Activated naive CD4-positive, alpha-beta T cell treated with anti-CD3 and anti-CD28 coated beads, Interleukin-2, amount 50 U/mL, for 16 hours (primary cell): ENCODE measurements around the gene CHD9NB.
"Not testable (repeated sequence)": the region's sequence is repeated elsewhere in the genome, so short reads cannot be mapped to it uniquely, and the experiment has no call there.

ENCODE experiments used
- DNase-seq: peaks from one replicate; pipeline ENCODE4 v3.0.0-alpha.2; 2020

The CHD9NB gene

DNA sequence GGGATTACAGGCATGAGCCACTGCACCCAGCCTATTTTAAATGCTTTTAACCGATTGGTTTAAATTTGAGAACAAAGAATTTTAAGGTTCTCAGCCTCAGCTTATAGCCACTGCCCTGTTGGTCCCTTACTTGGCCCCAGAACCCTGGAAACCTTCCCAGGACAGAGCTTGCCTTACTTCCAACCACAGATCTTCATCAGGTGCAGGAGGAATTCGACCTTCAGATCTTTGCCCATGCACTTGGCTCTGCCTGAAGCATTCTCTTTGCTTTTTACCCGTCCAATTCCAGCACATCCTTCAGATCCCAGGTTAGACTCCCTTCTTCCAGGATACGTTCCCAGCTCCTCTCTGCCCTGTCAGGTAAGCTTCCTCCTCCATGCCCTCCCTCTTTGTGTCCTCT lies 29.8 kb upstream of the CHD9NB start:
- DNase-seq: no peak

DNA sequence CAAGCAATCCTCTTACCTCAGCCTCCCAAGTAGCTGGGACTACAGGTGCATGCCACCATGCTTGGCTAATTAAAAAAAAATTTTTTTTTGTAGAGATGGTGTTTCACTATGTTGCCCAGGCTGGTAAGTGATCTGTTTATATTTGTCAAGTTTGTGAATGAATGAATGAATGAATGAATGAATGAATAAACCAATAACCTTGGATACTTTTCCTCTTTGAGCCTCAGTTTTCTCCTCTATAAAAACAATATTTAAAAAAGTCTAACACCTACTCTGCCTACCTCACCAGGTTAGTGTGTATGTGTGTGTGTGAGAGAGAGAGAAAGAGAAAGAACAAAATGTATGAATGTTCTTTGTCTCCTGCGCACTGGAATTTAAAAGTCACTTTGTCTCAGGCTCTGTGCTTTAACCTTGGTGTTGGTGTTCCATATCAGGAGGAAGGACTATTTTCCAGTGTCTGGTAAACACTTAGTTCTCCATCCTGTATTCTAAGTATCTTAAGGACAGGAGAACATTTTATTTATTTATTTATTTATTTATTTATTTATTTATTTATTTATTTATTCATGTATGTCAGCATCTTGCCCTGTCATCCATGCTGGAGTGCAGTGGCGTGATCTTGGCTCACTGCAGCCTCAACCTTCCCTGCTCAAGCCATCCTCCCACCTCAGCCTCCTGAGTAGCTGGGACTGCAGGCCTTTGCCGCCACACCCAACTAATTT lies 29.1 kb upstream of the CHD9NB start:
- DNase-seq: no peak

DNA sequence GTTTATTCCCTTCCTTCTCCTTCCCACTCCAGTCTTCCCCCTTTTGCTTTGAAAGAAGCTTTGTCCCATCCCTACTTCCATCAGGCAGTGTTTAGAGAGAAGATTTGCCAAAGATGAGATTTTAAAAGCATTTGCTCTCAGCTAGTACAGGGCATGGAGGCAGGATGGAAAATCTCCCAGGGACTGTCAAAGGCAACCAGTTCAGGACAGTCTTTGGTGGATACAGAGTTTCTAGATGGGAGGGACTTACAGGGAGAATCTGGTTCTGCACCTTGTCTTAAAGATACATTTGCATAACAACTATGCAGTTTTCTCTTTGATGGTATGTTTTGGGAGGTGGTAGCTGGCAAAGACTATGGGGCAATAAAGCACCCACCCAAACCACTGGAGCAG lies 28.3 kb upstream of the CHD9NB start:
- DNase-seq: no peak

DNA sequence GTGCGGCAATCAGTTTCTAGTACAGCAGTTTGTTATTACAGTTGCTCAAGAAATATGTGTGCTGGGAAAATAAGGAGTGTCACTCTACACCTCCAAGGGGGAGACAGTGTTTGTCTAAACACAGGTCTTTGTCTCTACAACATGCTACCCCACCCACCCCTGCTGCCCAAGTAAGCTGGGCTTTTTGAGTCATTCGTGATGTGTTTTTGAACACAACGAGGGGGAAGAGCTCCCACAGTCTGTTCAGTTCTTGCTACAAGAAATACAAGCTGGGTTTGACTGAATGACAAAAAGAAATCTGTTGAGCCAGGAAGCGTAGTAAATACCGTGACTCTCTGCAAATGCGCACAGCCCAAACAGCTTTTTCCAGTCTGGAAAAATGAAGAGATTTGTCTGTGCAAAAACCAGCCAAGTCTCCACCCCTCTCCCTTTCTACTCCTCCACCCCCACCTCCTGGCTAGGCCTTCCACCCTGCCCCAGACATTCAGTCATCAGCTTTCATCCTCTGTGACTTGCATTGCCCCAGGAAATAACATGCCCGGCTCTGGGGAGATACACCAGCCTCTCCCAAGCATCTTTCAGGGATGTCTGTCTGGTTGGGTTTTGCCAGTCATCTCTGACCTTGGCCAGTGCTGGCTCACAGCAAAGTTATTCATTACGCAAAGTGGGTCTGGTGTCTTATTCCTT lies 27.8 kb upstream of the CHD9NB start:
- no peak for DNase-seq

DNA sequence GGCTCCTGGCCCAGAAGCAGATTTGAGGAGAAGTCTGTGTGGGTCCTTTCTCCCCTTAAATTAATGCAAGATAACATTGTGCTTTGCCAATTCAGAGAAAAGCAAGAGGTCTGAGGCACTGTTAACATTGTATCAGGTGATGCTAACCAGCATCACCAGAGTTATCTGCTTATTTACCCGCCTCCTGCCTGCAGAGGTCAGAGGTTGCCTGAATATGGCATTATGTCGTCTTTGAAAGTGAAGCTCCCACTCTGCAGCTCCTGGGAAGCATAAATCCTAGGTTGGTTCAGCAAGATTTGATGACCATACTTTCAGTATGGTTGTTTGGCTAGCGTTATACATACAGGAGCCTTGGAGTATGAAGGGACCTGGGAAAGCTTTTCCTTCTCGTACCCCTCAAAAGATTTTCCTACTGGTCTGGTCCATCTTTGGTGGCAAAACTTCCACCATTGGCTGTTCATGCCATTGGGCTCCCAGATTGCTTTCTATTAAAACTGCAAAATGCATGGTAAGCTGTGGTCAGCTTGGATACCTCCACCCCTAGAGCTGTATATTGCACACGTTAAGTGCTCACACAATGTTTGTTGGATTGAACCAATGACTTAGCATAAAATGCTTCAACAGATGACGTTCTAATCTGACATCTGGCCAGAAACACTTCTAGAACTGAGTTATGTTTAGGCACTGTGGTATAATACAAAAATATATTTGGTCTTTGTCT lies 26.2 kb upstream of the CHD9NB start:
- no peak for DNase-seq

DNA sequence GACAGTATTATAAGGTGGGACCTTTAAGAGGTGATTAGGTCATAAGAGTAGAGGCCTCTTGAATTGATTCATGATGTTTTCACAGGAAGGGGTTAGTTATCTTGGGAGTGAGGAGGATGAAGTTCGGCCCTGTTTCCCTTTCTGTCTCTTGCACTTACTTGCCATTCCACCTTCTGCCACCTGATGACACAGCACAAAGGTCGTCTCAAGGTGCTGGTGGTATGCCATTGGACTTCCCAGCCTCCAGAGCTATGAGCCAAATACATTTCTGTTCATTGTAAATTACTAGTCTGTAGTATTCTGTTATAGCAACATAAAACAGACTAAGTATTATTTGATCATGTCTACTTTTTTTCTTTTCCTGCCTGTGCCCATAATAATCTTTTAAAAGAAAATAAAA lies 25.6 kb upstream of the CHD9NB start:
- DNase-seq: no peak

DNA sequence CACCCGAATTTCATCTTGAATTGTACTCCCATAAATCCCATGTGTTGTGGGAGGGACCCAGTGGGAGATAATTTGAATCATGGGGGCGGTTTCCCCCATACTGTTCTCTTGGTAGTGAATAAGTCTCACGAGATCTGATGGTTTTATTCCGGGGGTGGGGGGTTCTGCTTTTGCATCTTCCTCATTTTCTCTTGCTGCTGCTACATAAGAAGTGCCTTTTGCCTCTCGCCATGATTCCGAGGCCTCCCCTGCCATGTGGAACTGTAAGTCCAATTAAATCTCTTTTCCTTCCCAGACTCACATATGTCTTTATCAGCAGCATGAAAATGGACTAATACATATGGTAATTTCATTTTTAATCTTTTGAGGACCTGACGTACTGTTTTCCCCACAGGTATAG lies 22.8 kb upstream of the CHD9NB start:
- not testable (repeated sequence) for DNase-seq

DNA sequence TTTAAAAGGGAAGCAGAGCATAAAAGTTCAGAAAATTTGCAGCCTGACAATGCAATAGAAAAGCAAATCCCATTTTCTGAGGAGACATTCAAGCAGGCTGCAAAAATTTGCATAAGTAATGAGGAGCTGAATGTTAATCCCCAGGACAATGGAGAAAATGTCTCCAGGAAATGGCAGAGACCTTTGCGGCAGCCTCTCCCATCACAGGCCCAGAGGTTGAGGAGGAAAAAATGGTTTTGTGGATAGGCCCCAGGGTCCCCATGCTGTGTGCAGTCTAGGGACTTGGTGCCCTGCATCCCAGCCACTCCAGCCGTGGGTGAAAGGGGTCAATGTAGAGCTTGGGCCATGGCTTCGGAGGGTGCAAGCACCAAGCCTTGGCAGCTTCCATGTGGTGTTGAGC lies 21.6 kb upstream of the CHD9NB start:
- not testable (repeated sequence) for DNase-seq

DNA sequence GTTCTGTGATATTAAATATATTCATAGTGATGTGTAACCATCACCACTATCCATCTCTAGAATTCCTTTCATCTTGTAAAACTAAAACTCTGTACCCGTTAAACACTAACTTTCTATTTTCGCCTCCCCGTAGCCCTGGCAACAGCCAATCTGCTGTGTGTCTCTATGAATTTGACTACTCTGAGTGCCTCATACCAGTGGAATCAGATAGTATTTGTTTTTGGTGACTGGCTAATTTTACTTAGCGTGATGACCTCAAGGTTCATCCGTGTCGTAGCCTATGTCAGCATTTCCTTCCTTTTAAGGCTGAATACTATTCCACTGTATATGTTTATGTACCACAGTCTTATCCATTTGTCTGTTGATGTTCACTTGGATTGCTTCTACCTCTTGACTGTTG lies 20.3 kb upstream of the CHD9NB start:
- DNase-seq: no peak

DNA sequence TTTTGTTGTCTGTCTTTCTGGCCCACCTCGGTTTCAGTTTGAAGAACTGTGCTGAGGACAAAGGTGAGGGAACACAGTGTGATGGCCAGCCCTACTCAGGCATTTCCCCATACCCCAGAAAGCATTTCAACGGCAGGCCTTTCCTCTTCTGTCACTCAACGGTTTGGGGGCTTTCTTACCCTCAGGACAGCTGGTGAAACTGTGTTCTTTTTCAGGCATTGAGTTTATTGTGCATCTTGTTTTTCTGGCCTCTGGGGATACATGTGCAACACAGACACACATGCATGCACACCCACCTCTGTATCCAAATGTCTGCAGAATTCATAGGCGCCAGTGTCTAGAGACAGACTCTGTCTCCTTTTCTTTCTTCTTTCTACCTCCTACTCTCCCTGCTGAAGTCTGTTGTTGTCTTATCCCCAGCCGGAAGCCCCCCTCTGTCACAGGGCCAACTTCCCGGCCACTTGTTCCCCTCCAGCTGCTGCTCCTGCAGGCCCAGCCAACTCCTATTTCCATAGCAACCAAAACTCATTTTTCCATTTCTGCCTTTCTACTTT lies 19.1 kb upstream of the CHD9NB start:
- DNase-seq: no peak

DNA sequence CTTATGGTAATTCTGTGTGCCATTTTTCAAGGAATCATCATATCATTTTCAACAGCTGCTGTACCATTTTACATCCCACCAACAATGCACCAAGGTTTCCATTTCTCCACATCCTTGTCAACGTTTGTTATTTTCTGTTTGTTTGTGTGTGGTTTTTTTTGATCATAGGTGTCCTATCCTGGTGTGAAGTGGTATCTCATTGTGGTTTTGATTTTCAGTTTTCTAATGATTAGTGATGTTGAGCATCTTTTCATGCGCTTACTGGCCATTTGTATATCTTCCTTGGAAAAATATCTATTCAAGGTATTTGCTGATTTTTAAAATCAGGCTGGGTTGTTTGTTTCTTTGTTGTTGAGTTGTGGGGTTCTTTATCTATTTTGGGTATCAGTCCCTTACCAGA lies 17.1 kb upstream of the CHD9NB start:
- no peak for DNase-seq

DNA sequence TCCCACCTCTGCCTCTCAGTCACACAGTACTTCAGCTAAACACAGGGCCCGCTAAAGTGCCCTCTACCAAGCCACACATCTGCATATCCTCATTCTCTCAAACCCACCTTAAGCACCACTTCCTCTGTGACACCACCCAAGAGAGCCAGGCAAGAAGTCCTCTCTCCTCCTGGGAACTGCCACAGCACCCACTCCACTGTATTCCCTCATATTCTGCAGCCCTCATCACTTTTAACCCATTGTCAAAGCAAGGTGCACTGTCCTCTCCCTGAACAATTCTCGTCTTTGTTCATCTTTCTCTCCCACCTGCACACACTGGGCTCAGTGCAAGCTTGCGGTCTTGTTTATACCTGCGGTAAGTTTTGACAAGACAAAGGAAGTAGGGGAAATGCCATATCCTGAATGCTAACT lies 15.7 kb upstream of the CHD9NB start:
- DNase-seq: no peak

DNA sequence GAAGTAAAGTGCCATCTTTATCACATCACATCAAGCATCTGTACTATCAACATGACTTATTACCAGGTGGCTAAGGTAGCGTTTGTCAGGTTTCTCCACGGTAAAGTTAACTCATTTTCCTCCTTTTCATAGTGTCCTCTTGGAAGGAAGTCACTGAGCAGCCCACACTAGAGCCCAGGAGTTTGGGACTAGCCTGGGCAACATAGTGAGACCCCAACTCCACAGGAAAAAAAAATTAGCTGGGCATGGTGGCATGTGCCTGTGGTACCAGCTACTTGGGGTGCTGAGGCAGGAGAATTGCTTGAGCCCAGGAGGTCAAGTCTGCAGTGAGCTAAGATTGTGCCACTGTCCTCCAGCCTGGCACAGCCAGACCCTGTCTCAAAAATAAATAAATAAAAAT lies 15.0 kb upstream of the CHD9NB start:
- no peak for DNase-seq

DNA sequence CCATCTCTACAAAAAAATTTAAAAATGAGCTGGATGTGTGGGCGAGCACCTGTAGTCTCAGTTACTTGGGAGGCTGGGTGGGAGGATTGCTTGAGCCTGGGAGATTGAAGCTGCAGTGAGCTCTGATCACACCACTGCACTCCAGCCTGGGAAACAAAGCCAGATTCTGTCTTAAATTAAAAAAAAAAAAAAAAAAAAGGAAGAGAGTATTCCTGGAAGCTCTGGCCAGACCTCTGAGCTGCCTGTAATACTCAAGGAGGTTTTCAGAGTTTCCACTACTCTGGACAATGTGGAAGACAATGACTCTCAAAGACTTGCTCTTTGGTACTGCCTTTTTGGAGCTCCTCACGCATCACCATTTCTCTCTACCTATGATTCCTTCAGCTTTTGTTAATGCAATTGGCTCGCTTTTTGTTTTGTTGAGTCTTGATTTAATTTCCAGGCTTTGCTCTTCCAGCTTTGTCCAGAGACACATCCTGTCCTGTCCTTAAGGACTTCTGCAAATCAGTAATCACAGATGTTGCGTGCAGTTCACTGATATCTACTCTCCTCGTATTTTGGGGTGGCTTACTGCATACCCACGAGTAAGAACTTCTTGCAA lies 12.9 kb upstream of the CHD9NB start:
- no peak for DNase-seq

DNA sequence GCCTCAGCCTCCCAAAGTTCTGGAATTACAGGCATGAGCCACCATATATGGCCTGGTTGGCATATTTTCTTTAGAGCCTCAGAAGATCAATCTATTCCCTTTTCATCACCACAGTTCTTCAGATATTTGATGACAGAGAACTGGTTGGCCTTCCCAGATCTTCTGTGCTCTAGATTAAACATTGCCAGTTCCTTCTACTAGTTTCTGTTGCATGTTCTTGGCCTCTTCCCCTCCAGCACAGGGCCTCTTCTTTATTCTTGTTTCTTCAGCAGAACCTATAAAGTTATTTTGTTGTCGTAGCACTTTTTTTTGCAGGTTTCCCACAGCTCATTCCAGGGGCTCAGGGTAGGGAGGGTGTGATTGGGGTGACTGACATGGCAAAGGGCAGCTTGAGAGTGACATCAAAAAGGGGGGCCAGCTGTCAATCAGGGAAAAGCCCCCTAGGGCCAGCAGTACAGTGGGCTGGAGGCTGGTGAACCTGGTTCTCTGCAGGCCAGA lies 11.4 kb upstream of the CHD9NB start:
- DNase-seq: no peak

DNA sequence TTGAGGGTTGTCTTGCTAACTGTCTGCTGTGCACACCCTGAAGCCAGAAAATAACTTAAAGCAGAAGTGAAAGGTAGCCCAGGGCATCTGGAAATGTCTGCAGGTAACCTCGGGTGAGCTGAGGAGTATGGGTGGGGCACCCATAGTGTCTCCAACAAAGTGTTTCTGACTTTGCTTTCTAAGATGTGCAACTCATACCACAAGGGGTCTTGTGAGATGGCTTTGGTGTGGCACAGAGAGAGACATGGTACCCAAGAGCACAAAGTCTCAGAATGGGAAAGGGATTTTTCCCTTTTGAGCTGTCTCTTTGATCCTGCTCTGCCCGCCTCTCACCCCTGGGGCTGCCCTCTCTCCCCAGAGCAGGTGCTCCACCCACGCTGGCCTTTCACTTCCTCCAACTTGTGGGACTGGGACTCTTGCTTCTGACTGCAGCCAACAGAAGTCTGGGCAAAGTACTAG lies 9.0 kb upstream of the CHD9NB start:
- no peak for DNase-seq

DNA sequence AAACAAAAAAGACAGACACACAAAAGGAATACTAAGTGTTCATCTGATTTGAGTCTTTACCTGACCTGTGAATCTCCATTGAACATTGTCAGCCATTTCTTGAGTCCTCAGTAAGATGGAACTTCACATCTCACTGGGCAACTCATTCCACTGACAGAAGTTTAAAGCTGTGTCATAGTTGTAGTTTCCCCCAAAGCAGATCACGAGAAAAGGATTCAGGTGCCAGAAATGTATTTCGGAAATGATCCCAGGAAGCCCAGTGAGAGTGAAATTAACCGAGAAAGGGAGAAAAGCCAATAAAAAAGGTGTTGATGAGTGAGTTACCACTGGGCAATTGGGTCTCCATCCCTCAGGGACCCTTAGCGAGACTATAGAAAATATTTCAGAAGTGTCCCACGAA lies 8.6 kb upstream of the CHD9NB start:
- no peak for DNase-seq

DNA sequence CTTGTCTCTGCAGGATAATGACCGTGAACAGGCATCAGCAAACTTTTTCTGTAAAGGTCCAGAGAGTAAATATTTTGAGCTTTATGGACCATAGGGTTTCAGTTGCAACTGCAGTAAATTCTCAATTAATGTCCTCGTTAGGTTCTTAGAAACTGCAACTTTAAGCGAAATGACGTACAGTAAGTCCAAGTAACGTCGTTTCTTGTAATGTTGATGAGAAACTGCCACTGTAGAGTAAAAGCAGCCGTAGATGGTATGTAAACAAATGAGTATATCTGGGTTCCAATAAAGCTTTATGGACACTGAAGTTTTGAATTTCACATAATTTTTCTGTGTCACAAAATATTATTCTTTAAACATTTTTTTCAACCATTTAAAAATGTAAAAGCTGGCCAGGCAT lies 7.0 kb upstream of the CHD9NB start:
- no peak for DNase-seq

DNA sequence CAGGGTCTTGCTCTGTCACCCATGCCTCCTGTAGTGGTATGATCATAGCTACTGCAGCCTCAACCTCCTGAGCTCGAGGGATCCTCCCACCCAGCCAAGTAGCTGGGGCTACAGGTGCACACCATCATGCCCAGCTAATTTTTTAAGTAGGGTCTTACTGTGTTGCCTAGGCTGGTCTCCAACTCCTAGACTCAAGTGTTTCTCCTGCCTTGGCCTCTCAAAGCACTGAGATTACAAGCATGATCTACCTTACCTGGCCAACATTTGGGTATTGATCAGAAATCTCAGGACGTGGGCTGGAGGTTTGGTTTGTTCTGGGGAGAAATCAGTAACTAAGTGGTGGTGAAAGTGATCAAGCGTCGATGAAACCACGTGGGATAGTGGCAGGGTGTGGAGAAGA lies 6.2 kb upstream of the CHD9NB start:
- DNase-seq: no peak

DNA sequence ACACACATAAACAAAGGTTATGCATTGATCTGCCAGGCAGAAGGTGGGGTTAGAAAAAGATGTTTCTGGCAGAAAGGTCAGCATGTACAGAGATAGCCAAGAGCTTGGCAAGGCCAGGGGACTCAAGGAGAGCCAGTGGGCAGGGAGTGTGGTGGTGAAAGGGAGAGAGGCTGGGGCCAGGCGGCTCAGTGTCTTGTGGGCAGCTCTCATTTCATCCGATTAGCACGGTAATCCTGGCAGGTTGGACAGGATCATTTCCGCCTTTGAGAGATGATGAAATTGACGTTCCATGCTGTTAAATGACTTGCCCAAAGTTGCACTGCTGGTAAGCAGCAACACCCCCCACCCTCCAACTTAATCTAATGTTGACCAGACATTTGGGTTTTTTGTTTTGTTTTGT lies 5.7 kb upstream of the CHD9NB start:
- no peak for DNase-seq

DNA sequence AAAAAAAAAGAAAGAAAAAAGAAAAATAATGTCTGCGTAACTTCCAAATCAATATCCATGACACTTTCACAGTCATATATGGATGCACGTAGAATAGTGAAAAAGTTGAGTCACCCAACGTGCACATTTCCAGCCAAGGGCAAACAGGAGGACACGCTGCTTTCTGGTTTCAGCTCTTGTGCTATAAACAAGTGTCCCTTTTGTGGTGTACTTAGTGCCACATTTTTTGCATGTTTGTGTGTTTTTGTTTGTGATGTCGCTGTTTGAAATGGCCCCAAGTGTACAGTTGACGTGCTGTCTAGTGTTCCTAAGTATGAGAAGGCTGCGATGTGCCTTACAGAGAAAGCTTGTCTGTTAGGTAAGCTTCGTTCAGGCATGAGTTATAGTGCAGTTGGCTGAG lies 5.0 kb upstream of the CHD9NB start:
- no peak for DNase-seq

DNA sequence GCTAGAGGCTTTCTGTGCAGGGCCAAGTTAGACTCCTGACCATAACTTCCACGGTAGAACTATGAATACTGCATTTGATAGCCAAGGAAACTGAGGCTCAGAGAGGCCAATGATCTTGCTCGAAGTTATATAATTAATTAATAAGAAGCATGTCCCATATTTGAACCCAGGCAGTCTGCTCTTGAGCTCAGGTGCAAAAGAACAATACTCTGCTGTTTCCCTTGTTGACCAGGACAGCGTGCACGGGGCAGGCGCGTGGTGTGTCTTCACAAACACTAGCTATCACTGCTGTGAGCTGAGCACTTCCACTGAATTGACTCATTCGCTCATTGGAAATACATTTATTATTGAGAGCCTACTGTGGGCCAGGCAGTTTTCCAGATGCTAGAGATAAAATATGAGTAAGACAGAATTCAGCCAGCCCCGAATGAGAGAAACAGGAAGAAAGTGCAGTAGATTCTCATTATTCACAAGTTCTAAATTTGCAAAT lies 3.7 kb upstream of the CHD9NB start:
- DNase-seq: no peak
